ENCODE measurements around the gene ZMYND19.

The ZMYND19 gene

GRCh38 chr9:137590123-137590468 is 216 bp downstream of the ZMYND19 start:
- Histone ChIP-seq H3K4me3 (replicated peaks; ENCODE audit: insufficient read depth, low read length) (peak overlapping the region; percentile 82), H3K27ac (replicated peaks) (no peak overlapping the region), H3K27me3 (ENCODE audit: insufficient read depth, poor library complexity, severe bottlenecking) (no peaks in the 10 kb centered on the region)
- TF ChIP-seq POLR2AphosphoS5 (IDR thresholded peaks at IDR 0.05; ENCODE audit: low read depth) = no peak
- no peak for TF ChIP-seq SPI1 (IDR thresholded peaks at IDR 0.05; ENCODE audit: borderline replicate concordance, low read depth)
- no peak for TF ChIP-seq CTCF (IDR thresholded peaks at IDR 0.05; ENCODE audit: insufficient read depth, low read length)
- TF ChIP-seq GABPA (IDR thresholded peaks at IDR 0.05; ENCODE audit: low read depth) = no peak
- no peak for DNase-seq (ENCODE audit: low read depth in 1 of 2, low spot score in 1 of 2)

- TF ChIP-seq CTCF (IDR thresholded peaks at IDR 0.05; ENCODE audit: insufficient read depth, low read length) = no peak
- no peak for TF ChIP-seq REST (IDR thresholded peaks at IDR 0.05; ENCODE audit: insufficient replicate concordance, low read depth)
- TF ChIP-seq POLR2AphosphoS5 (IDR thresholded peaks at IDR 0.05; ENCODE audit: low read depth) = 0 out of 2 replicates have a peak, but pooled peaks have one; percentile 28
- Histone ChIP-seq H3K27ac (replicated peaks) (peak overlapping the region; percentile 65), H3K4me3 (replicated peaks; ENCODE audit: insufficient read depth, low read length) (peak overlapping the region; percentile 82), H3K27me3 (ENCODE audit: insufficient read depth, poor library complexity, severe bottlenecking) (no peaks in the 10 kb centered on the region)
- no peak for DNase-seq (ENCODE audit: low read depth in 1 of 2, low spot score in 1 of 2)
Observed at GRCh38 chr9:137589441-137590122, 730 bp downstream of the ZMYND19 start.

- H3K27ac ChIP-seq (replicated peaks) = peak overlapping the region; percentile 65
- TF ChIP-seq GABPA (IDR thresholded peaks at IDR 0.05; ENCODE audit: low read depth) = no peak
- no peak for TF ChIP-seq SPI1 (IDR thresholded peaks at IDR 0.05; ENCODE audit: borderline replicate concordance, low read depth)
- no peak for TF ChIP-seq REST (IDR thresholded peaks at IDR 0.05; ENCODE audit: insufficient replicate concordance, low read depth)
- no peak for TF ChIP-seq CTCF (IDR thresholded peaks at IDR 0.05; ENCODE audit: insufficient read depth, low read length)
- no peak for TF ChIP-seq POLR2AphosphoS5 (IDR thresholded peaks at IDR 0.05; ENCODE audit: low read depth)
- DNase-seq (ENCODE audit: low read depth in 1 of 2, low spot score in 1 of 2) = no peak
- H3K4me3 ChIP-seq (replicated peaks; ENCODE audit: insufficient read depth, low read length) = peak overlapping the region; percentile 82
- H3K27me3 ChIP-seq (ENCODE audit: insufficient read depth, poor library complexity, severe bottlenecking) = no peaks in the 10 kb centered on the region
Observed at GRCh38 chr9:137588891-137589290, 1.4 kb downstream of the ZMYND19 start.

- no peak for DNase-seq (ENCODE audit: low read depth in 1 of 2, low spot score in 1 of 2)
- TF ChIP-seq GABPA (IDR thresholded peaks at IDR 0.05; ENCODE audit: low read depth) = no peak
- TF ChIP-seq POLR2AphosphoS5 (IDR thresholded peaks at IDR 0.05; ENCODE audit: low read depth) = no peak
- TF ChIP-seq SPI1 (IDR thresholded peaks at IDR 0.05; ENCODE audit: borderline replicate concordance, low read depth) = no peak
- TF ChIP-seq REST (IDR thresholded peaks at IDR 0.05; ENCODE audit: insufficient replicate concordance, low read depth) = no peak
- TF ChIP-seq CTCF (IDR thresholded peaks at IDR 0.05; ENCODE audit: insufficient read depth, low read length) = no peak
- Histone ChIP-seq H3K27ac (replicated peaks) (no peak overlapping the region), H3K4me3 (replicated peaks; ENCODE audit: insufficient read depth, low read length) (no peak overlapping the region), H3K27me3 (ENCODE audit: insufficient read depth, poor library complexity, severe bottlenecking) (no peaks in the 10 kb centered on the region)
Observed at GRCh38 chr9:137588311-137588710, 2.0 kb downstream of the ZMYND19 start.
